HFFc6 (cell line): ENCODE measurements around the gene JCAD. TPM values are rescaled to one million over a fixed set of nuclear protein-coding genes. Genes with fewer than 3 reads are reported as not detected.

Source experiments
- DNase-seq: peaks from one replicate; pipeline ENCODE4 v3.0.0-alpha.2; 2018
- H3K27ac Mint-ChIP-seq: 2 replicates; pipeline ENCODE4 v1.8.0; 2020; ENCODE audit warnings: mild to moderate bottlenecking, mixed read lengths
- H3K27me3 Mint-ChIP-seq: 2 replicates; pipeline ENCODE4 v1.8.0; 2021; ENCODE audit warnings: mild to moderate bottlenecking, moderate library complexity, mixed read lengths; ENCODE audit not compliant: insufficient read depth
- H3K36me3 Mint-ChIP-seq: 2 replicates; pipeline ENCODE4 v1.8.0; 2021; ENCODE audit warnings: low read depth, mixed read lengths
- H3K4me1 Mint-ChIP-seq: 2 replicates; pipeline ENCODE4 v1.8.0; 2020; ENCODE audit warnings: low read depth, mixed read lengths
- H3K4me3 Mint-ChIP-seq: 2 replicates; pipeline ENCODE4 v1.8.0; 2020; ENCODE audit warnings: mild to moderate bottlenecking, moderate library complexity, mixed read lengths
- H3K9me3 Mint-ChIP-seq: 2 replicates; pipeline ENCODE4 v1.8.0; 2020; ENCODE audit warnings: mild to moderate bottlenecking, mixed read lengths
- total RNA-seq, 6 experiments: library from RNA; stranded (reverse); fragmentation: NEBNext Ultra II Directional; extraction: Animal tissue kit (Norgen Biotek cat#: 25700); gene quantifications; 2 replicates in 1 of 6; 3 replicates in 5 of 6; pipeline ENCODE4 v1.2.3, GENCODE V29; 2021
- TF ChIP-seq, protein P1 (sequence below): fragments of 200-600 bp; sonication (generic); IDR thresholded peaks from 2 replicates; pipeline ENCODE4 v1.5.0; 2021; ENCODE audit warnings: antibody characterized with exemption, mild to moderate bottlenecking

The JCAD gene
- total RNA-seq, 6 experiments from 2014 or later = 27.7 to 54.4 (median 46.6) TPM

DNA sequence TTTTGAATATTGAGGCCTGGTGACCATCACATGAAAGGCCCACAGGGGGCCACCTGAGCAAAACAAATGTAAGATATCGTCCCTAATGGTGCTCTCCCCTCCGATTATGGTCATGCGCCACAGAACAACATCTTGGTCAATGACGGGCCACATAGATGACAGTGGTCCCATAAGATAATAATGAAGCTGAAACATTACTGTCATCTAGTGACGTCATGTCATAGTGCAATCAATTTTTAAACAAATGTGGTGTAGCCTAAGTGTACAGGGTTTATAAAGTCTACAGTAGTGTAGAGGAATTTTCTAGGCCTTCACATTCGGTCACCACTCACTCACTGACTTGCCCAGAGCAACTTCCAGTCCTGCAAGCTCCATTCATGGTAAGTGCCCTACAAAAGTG is 36.8 kb downstream of the JCAD start:
- H3K9me3 Mint-ChIP-seq = no peaks in the 10 kb centered on the region
- no peak overlapping the region for H3K27ac Mint-ChIP-seq
- TF ChIP-seq, protein P1, sequence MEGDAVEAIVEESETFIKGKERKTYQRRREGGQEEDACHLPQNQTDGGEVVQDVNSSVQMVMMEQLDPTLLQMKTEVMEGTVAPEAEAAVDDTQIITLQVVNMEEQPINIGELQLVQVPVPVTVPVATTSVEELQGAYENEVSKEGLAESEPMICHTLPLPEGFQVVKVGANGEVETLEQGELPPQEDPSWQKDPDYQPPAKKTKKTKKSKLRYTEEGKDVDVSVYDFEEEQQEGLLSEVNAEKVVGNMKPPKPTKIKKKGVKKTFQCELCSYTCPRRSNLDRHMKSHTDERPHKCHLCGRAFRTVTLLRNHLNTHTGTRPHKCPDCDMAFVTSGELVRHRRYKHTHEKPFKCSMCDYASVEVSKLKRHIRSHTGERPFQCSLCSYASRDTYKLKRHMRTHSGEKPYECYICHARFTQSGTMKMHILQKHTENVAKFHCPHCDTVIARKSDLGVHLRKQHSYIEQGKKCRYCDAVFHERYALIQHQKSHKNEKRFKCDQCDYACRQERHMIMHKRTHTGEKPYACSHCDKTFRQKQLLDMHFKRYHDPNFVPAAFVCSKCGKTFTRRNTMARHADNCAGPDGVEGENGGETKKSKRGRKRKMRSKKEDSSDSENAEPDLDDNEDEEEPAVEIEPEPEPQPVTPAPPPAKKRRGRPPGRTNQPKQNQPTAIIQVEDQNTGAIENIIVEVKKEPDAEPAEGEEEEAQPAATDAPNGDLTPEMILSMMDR = no peak
- H3K4me3 Mint-ChIP-seq = no peak overlapping the region
- no peaks in the 10 kb centered on the region for H3K4me1 Mint-ChIP-seq
- H3K36me3 Mint-ChIP-seq = peaks cover 3% of the 10 kb centered on the region; the same call in 1 of the 2 replicates
- no peak for DNase-seq
- peaks cover 22% of the 10 kb centered on the region for H3K27me3 Mint-ChIP-seq

- Mint-ChIP-seq H3K36me3 (peaks cover 14% of the 10 kb centered on the region; the same call in 1 of the 2 replicates), H3K9me3 (no peaks in the 10 kb centered on the region), H3K4me1 (peaks cover 7% of the 10 kb centered on the region), H3K27me3 (peaks cover 17% of the 10 kb centered on the region), H3K4me3 (no peak overlapping the region), H3K27ac (no peak overlapping the region)
- no peak for DNase-seq
- TF ChIP-seq, protein P1 = no peak
Observed at GRCh38 chr10:30019468-30019867, 39.9 kb downstream of the JCAD start.

GRCh38 chr10:30018496-30018895 is 40.9 kb downstream of the JCAD start:
- H3K4me1 Mint-ChIP-seq = peaks cover 11% of the 10 kb centered on the region
- TF ChIP-seq, protein P1 = no peak
- H3K27ac Mint-ChIP-seq = no peak overlapping the region
- H3K36me3 Mint-ChIP-seq = peaks cover 21% of the 10 kb centered on the region; the same call in 1 of the 2 replicates
- DNase-seq = no peak
- no peak overlapping the region for H3K4me3 Mint-ChIP-seq
- H3K9me3 Mint-ChIP-seq = no peaks in the 10 kb centered on the region
- peaks cover 18% of the 10 kb centered on the region for H3K27me3 Mint-ChIP-seq

DNA sequence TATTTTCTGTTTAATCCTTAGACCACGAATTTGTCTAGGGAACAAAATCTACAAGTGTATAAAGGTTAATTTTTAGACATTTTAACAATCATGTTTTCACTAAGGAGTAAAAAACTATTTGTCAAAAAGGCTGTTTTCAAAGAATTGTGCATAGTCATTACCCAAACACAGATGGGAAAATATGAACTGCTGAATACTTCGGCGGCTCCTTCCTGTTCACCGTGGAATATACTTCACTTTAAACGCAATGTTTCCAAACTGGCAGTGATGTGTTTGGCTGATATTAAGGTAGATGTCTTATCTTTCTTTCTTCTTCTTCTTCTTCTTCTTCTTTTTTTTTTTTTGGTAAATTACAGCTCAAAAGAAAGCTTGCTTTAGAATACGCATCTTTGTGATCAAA is 41.4 kb downstream of the JCAD start:
- Mint-ChIP-seq H3K27me3 (peaks cover 17% of the 10 kb centered on the region), H3K9me3 (no peaks in the 10 kb centered on the region), H3K36me3 (peaks cover 21% of the 10 kb centered on the region; the same call in 1 of the 2 replicates), H3K4me1 (peaks cover 11% of the 10 kb centered on the region), H3K27ac (no peak overlapping the region; the same call in 1 of the 2 replicates), H3K4me3 (no peak overlapping the region)
- no peak for DNase-seq
- TF ChIP-seq, protein P1 = no peak

DNA sequence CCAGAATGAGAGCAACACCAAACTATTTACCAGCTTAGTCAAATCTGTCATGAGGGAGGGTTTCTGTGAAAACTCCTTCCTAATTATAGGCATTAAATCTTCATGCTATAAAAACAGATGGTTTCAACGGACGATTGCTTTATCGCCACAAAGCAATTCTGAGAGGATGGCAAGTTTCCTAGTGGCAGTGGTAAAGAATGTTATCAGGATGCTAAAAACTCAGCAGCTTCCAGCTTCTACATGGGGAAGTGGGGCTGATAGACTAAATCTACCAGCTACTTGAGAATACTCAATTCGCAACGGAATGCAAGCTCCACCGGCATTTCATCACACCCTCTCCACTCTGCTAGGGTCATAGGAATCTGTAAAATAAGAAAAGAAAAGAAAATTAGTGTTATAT is 41.8 kb downstream of the JCAD start:
- no peak overlapping the region for H3K4me3 Mint-ChIP-seq
- H3K36me3 Mint-ChIP-seq = peaks cover 21% of the 10 kb centered on the region; the same call in 1 of the 2 replicates

More for the DNA sequence above, 41.8 kb downstream of the JCAD start:
- TF ChIP-seq, protein P1 = no peak
- Mint-ChIP-seq H3K27me3 (peaks cover 17% of the 10 kb centered on the region), H3K27ac (no peak overlapping the region), H3K4me1 (peaks cover 11% of the 10 kb centered on the region), H3K9me3 (no peaks in the 10 kb centered on the region)
- no peak for DNase-seq
